NCI-H2107 treated with DMSO at 0.1 percent for 48 hours (cell line): Measurements from ENCODE around the gene SH3RF2.

Experiments
- DNase-seq: peaks from one replicate; lab custom pipeline; 2025; ENCODE audit not compliant: unreplicated experiment; lab: John Stamatoyannopoulos, UW

Gene SH3RF2

DNA sequence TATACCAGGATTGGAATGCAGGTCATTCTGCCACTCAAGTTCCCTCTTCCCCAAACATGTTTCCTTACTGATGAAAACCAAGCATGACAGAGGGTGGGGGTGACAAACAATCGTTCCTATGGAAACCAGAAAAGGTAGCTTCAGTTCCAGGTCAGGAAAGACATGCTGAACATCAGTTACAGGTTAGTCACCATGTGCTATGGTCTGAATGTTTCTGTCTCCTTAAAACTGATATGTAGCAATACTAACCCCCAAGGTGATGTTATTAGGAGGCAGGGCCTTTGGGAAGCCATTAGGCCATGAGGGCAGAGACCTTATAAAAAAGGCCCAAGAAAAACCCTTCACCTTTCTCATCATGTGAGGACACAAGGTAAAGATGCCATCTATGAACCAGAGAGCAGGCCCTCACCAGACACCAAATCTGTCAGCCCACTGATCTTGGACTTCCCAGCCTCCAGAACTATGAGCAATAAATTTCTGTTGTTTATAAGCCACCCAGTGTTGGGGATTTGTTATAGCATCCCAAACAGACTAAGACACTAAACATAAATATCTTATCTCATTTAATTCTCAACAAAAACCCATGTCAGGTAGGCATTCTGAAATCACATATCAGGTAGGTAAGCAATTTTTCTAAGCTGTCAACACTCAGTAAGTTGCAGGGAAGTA is 15.7 kb upstream of the SH3RF2 start:
- DNase-seq, result no peak

DNA sequence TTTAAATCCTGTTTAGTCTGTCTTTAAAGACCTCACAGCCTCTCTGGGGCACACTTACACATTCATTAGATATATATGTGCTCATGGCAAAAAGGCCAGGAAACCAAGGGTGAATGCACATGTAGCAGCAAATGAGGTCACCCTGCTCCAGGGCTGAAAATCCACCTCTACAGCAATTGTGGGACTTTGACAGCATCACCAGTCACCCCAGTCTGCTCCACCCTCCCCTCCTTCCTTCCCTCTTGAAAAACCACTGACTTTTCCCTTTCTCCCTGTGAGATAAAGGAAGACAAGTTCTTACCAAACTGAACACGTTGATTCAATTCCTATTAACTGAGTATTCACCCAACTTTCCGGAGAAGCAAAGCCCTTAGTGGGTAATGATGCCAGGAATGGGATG is 15.2 kb upstream of the SH3RF2 start:
- DNase-seq, result no peak

DNA sequence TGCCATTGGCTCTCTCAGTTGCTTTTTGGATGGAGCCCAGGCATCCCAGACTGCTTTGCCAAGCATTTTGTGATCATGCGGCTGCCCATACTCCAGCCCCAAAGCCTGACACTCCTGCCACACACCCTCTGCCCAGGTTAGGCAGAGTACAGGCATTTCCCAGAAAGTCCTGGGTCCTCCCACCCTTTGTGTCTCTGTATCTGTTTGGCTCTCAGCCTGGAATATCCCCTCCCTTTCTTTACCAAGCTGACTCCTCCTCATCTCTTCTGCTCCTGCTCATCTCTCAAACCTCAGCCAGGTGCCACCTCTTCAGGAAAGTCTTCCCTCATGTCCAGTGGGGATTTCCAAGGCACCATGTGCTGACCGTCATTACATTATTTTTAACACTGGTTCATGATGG is 14.3 kb upstream of the SH3RF2 start:
- DNase-seq, result no peak

DNA sequence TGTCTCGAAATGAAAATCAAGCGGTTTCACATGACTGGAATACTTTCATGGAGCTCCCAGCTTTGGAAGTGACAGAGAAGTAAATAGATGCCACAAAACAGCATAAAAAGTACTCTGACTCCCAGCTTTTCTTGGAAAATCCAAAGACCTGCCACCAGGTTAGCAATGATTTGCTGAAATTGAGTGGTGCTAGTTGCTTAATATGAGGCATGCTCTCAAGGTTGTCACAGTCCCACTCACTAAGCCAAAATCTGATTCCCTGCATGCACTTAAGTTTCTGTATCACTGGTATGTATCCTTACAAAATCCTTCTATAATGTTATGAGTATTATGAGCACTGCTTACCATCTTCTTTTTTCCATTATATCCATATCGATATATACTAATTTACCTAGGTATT is 13.0 kb upstream of the SH3RF2 start:
- no peak for DNase-seq

DNA sequence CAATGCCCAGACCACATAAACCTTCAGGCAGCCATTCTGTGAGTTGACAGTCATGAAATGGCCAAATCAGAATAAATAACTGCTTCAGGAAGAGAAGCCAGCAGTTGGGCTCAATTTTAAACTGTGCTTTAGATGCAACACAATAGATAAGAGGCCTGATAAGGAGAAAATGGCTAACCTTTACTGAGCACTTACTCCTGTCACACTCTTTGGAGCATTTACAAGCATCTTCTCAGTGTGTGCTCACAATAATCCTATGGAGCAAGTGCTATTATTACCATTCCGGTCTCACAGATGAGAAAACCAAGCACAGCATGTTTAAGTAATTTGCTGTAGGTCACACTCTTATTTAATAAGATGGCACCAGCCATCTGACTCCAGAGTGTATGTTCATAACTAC is 11.5 kb upstream of the SH3RF2 start:
- DNase-seq, result no peak

DNA sequence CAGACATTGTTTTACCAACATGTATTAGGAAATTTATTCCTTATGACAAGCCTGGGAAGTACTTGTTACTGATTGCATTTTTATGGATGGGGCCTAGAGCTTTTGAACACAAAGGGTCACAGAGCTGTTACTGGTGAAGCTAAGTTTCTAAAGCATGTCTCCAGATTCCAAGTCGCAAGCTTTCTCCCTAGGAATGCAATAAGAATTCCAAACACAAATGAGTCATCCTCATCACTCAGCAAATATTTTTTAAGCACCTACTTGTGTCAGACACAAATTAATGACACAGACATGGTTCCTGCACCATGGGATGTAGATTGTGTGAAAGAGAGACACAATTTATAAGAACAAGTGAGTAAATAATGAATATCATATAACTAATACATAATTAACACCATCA is 11.0 kb upstream of the SH3RF2 start:
- DNase-seq, result no peak

DNA sequence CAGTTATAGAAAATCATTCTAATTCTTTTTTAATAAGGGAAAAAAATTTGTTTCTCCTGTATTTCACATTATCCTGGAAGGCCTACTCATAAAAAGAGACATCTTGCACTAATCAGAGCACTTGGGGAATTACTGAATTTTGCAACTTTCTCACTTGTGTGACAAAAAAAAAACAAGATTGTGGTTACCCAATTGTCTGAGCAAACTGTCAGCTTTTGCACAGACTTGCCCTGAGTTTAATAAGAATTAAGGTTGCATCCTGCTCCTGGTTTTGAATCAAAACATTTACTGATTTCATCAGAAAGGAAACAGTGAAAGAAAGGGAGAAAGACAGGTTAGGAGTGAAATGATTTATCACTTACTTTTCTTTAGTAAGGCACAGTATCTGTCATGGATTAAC is 10.6 kb upstream of the SH3RF2 start:
- no peak for DNase-seq

DNA sequence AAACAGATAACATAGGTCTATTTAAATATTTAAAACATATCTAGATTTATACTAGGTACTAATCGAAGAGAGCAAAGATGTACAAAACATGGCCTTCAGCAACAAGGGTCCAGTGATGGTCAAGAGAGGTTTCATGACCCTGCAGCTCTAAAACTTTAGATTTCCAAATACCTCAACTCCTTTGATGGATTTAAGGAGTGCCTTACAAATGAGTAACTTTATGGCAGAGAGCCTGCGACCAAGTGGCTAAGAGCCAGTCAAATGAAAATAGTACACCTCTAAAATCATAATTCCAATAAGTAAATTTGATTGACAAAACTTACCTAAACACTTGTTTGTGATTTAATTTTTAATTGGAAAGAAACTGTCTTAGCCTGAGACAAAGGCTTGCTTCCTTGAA is 4.7 kb upstream of the SH3RF2 start:
- DNase-seq, result no peak

DNA sequence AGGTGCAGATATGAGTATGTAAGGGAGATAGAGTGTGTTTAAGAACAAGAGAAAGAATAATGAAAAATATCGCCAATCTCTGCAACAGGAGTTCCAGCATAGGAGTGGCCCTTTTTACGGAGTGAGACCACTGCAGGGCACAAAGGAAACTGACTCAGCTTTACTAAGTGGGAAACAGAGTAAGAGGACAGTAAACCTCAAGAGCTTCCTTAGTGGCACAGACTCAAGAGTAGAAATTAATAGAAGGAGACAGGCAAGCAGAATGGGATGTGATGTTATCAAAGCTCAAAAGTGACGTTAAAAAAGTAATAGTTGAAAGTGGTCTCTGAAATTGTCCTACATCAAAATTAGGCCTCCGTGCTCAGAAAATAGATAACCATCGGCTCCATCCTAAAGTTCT is 2.1 kb upstream of the SH3RF2 start:
- DNase-seq, result no peak

DNA sequence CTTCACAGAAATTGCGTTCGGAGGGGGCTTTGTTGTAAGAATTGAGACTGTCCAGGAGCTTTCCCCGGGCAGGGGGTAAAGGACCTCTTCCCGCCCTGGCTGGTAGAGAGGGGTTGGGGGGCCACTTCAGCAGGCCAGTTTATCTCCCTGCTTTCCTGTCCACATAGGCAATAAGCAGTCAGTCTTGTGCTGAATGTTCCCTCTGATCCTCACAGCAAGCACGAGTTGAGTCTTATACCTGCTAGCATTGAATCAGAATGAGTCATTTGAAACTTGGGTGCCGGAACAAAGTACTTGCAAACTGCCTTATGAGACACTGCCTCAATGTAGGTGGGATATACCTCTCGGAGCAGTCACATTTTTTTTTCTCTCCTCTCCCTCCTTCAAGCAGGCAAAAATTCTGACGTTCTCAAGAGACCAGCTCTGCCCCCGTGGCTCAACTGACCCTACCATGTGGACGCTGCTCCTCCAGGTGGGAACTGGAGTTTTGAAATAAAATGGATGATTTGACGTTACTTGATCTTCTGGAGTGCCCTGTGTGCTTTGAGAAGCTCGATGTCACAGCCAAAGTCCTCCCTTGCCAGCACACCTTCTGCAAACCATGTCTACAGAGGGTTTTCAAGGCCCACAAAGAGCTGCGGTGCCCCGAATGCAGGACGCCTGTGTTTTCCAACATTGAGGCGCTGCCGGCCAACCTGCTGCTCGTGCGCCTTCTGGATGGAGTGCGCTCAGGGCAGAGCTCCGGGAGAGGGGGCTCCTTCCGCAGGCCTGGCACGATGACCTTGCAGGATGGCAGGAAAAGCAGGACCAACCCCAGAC is 1.3 kb downstream of the SH3RF2 start:
- no peak for DNase-seq

DNA sequence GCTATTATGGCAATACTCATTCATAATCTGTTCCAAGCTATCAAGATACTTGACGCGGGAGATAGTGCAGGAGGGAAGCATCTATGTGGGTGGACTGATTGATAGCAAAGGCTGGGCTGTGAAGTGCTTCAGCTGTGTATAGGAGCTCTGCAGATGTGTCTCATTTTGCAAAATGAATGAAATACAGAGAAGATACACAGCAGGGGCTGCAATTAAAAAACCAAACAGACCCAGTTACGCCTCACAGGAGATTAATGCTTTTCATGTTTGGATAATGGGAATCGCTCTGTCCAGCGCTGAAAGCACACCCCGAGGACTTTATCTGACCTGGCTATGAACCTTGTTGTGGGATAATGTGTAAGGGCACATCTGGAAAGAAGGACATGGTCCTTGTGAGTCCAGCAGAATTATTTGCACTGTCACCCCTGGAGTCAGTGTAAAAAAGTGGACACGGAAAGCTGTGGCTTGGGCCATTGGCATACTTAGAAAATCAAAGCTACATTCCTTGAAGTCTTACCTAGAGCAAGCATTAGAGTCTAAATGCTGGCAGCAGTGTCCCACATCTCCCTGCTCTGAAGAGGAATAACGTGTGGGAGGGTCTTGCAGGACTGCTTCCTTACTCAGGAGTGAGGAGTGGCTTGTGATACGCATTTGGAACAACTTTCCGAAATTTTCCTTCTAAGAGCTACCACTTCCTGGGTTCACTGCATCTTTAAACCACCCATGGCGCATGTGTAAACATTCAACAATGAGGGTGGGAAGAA is 2.6 kb downstream of the SH3RF2 start:
- DNase-seq, result no peak

DNA sequence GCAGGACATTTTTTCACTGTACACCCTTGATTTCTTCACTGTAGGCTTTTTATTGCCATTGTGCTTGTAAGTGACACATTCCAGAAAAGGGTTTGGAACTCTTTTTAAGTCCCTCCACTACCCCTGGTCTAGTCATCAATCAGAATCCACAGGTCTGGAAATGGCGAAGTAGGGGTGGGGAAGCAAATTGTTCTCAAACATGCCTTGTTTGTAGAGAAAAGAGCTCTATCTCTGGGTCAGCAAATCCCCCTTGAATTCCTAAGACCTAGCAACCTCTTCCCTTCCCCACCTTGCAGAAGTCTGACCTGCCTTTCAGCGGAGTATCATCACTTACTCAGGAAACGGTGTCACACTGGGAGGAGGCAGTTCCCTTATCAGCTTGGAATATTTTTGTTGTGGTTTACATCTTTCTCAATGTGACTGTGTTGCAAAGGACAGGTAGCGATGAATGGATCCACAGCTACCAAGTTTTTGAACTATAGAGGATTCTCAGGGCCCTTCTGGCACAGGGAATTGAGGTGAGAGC is 3.2 kb downstream of the SH3RF2 start:
- DNase-seq, result no peak

DNA sequence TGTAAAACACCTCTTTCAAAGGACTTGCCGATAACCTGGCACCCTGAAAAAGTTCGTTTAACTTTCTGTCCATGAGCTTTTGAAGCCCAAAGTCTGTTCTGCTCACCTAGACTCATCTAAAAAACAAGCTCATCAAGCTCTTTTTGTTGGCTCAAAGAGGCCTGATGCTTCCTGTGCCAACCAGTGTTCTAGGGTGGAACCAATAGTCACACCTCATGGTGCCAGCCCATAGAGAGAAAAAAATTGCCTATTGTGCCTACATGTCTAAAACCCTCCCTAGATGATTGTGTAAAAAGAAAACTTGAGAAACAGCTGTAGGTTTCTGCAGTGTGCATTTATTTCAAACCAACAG is 4.7 kb downstream of the SH3RF2 start:
- no peak for DNase-seq

DNA sequence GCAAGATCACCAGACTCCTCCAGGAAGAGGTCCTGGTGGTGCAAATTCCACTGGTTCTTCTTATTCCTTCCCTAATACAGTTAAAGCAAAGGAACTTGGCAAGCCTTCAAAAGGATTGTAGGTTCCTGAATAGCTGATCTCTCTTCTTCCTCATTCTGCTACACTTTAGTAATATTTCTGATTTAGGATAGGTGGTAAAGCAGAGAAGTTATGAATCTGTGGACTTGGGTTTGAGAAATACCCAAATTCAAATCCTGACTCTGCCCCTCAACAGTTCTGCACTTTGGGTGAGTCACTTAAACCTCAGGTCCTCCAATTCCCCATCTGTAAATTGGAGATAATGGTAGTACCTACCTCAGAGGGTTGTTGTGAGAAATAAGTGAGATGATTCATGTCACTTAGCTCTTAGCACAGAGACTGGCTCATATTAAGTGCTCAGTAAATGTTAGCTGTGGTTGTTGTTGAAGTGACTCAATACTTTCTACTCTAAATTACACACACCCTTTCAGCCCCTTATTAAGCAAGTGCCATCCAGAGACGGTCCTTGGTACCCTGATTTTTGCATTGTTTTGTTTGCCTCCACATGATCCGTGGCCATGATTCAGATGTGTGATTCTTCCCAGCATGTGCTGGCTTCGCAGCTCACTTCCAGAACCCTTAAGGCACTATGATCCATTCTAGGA is 5.2 kb downstream of the SH3RF2 start:
- DNase-seq, result no peak

DNA sequence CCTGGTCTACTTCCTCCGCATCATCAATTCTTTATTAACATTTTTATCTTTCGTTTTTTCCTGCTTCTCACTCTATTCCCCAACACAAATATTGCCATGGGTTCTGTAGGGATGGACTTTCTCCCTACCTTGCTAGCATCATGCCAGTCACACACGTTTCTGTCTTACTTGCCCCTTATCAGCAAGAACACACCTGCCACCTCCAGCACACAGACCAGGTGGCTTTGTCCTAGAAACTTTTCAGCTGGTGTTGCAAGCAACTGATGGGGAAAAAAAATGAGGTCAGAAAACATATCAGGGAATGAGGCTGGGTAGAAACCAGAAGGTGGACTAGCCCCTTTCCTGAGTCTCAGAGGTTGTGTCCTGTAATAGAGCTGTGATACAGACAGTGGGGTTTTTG is 5.8 kb downstream of the SH3RF2 start:
- no peak for DNase-seq

DNA sequence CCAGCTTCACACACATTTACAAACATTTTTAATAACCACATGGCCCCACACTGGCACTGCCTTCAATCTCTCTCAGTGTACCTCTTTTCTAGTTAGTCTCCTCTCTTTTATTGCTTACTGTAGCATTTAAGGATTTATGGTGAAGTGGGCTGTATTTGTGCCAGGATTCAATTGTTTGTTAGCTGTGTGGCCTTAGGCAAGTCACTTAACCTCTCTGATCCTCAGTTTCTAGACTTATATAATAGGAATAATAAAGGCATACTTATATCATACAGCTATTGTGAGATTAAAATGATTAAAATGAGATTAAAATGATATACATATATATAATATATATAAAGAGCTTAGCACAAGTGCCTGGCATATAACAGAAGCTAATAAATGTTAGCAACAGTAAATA is 6.4 kb downstream of the SH3RF2 start:
- no peak for DNase-seq

DNA sequence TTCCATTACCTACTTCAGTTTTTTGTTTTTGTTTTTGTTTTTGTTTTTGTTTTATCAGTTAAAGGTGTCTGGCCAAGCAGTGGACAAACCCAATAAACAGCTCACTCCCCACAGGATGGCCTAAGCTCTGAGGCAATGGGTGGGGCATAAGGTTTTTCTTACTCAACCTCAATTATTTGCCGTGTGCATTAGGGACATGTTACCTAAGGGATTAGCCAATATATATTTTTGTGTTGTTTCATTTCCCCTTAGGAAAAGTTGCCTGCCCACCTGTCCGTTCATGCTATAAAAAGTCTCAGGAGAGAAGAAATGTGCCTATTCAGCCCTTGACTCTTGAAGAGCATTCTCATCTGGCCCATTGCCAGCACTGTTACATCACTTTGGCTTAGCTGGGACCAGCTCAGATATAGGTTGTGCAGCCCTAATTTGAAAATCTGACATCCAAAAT is 7.3 kb downstream of the SH3RF2 start:
- DNase-seq, result no peak

DNA sequence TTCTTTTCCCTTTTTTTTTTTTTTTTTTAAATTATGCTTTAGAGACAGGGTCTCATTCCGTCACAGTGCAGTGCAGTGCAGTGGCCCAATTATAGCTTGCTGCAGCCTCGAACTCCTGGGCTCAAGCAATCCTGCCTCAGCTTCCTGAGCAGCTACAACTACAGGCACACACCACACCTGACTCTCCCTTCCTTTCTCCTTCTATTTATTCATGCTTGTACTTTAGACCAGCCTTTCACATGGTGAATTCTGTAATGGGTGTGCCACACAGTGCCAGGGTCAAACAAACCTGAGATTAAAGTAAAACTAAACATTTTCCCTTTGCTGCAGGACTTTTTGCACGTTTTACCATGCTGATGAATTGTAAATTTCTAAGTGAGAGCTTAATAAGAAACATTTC is 8.0 kb downstream of the SH3RF2 start:
- DNase-seq, result no peak

DNA sequence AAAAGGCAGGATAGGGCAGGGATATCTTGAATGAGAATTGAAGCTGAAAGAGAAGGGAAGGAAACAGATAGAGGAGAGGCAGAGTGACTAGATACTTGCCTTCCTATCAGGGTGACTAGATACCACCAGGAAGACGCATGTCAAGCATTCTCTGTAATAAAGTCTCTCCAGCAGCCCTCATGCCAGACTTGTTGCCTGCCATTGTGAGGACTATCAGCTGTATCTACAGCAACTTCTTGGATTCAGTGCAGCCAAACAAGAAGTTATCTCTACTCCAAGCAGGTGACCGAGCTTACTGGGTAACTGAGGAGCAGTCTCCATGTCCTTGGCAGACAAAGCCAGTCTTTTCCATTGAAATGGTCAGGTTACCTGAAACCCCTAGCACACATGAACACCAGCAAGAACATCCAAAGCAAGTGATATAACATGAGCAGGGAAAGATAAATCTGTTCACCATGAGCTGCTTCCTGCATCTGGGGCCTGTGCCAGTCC is 9.3 kb downstream of the SH3RF2 start:
- DNase-seq, result no peak

DNA sequence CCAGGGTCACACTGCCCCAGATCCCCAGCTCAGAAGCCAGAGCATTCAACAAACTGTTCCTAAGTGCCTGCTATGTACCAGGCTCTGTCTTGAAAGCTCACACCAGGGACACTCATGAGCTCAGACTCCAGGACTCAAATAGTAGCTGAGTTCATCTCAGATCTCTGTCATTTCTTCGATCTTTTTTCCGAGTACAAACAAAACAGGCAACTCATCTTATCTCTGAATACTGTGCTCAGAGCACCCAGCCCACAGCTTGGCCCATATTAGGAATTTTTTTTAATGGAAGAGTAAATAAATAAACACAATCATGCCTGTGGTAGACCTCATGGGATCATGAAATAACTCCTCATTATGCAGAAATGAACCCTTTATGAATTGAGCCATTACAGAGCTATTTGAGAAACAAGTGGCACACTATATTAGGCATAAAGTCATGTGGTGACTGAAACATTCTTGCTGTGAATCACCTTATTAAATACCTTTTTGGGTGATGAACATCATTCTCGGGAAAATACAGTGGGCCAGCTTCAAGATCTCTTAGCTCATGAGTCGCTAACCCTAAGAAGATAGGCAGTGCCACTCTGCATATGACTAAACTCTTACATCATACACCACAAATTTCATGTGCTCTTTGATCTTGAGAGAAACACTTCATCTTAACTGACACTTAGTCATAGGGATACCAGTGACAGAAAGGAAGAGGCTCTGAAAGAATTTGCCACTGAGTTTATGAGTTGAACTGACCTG is 9.9 kb downstream of the SH3RF2 start:
- DNase-seq, result no peak
